ENCODE data around the gene SUSD1.
A peak's percentile ranks its signal among the peaks of the same experiment; 100 is the strongest.

The SUSD1 gene

GRCh38 chr9:112015149-112015548, 159.9 kb downstream of the SUSD1 start:
- DNase-seq (ENCODE audit: low read depth in 2 of 2), result no peak

- DNase-seq (ENCODE audit: low read depth in 2 of 2), result no peak
Measured at GRCh38 chr9:112013266-112013665, 161.8 kb downstream of the SUSD1 start.

GRCh38 chr9:112012026-112012902, 162.8 kb downstream of the SUSD1 start:
- no peak for DNase-seq (ENCODE audit: low read depth in 2 of 2)

GRCh38 chr9:112011051-112011620, 164.0 kb downstream of the SUSD1 start:
- DNase-seq (ENCODE audit: low read depth in 2 of 2), result no peak

GRCh38 chr9:112010537-112010936, 164.6 kb downstream of the SUSD1 start:
- DNase-seq (ENCODE audit: low read depth in 2 of 2), result no peak

DNA sequence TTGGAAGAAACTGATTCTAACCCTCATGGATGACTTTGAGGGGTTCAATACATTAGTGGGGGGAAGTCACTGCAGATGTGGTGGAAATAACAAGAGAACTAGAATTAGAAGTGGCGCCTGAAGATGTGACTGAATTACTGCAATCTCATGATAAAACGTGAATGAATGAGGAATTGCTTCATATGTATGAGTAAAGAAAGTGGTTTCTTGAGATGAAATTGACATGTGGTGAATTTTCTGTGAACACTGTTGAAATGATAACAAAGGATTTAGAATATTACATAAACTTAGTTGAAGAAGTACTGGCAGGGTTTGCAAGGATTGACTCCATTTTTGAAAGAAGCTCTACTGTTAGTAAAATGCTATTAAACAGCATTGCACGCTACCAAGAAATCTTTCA, 165.4 kb downstream of the SUSD1 start:
- no peak for DNase-seq (ENCODE audit: low read depth in 2 of 2)

GRCh38 chr9:112007575-112008240, 167.4 kb downstream of the SUSD1 start:
- no peak for DNase-seq (ENCODE audit: low read depth in 2 of 2)

DNA sequence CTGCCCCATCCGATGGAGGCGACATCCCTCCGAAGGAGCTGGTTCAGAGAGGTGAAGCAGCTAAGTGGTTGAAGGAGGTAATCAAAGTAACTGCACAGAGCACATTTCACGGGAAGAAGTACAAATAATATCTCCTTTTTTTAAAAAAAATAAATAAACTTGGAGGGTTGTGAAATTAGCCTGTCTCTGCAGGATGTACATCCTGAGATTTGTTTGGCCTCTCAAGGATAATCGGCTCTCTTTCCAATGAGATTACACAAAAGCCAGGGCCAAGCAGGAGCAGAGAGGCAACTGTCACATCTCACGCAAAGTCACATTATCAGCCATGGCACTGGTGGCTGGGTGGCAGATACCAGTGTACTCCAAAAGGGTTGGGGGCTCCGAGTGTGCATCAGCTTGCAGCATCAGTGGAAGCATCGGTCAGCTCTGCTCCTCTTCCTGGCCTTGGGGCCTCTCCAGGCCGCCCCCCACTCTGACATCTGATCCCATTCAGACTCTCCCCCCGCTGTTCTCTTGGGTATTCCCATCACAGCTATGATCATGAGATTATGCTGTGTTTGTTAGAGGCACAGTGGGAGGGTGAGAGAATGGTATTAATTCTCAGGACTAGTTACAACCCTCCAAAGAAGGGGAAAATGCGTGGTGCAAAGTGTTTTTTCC, 168.6 kb downstream of the SUSD1 start:
- DNase-seq (ENCODE audit: low read depth in 2 of 2), result no peak

- DNase-seq (ENCODE audit: low read depth in 2 of 2), result no peak
Measured at GRCh38 chr9:112005939-112006338, 169.2 kb downstream of the SUSD1 start.

GRCh38 chr9:112003538-112003937, 171.6 kb downstream of the SUSD1 start:
- no peak for DNase-seq (ENCODE audit: low read depth in 2 of 2)

- no peak for DNase-seq (ENCODE audit: low read depth in 2 of 2)
Measured at GRCh38 chr9:112002847-112003457, 172.1 kb downstream of the SUSD1 start.

DNA sequence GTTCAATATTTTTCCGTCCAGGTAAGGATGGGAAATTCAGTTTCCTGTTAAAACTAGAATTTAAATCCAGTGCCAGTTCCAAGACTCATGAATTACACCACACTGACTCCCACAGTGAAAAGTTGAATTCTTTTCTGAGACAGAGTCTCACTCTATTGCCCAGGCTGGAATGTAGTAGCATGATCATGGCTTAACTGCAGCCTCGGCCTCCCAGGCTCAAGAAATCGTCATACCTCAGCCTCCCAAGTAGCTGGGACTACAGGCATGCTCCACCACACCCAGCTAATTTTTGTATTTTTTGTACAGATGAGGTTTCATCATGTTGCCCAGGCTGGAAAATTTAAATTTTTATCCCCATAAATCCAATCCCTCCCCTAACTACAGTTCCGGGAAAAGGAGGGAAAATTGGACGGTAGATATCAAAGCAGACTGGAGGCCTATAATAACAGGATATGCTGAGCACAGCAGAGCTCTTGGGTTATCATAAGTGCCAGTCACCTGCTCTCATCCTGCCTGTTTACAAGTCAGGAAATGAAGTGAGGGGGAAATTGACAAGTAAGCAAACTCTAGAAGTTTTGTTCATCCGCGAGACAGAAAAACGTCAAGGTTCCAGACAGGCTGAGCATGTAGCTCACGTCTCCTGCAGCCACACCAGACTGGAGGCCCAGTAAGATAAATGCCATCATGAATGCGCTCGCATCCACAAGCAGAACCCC, 172.8 kb downstream of the SUSD1 start:
- DNase-seq (ENCODE audit: low read depth in 2 of 2), result no peak

DNA sequence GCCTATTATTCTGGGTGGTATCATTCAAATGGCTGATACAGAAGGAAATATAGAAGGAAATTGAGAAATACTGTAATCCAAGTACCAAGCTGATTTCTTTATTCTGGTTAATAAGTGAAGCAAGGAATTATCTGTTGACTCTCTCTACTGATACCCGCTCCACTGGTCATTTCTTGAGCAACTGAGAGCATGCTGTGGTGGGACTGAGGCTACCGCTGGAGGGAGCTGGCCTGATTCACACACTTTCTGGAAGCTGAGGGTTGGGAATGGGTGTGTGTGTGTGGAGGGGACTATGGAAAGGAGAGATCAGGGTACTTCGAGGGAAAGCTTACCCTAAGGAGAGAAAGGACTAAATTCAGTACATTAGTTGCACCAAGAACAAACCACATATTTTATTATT, 174.4 kb downstream of the SUSD1 start:
- DNase-seq (ENCODE audit: low read depth in 2 of 2), result no peak

GRCh38 chr9:111999319-111999718, 175.8 kb downstream of the SUSD1 start:
- DNase-seq (ENCODE audit: low read depth in 2 of 2), result no peak

DNA sequence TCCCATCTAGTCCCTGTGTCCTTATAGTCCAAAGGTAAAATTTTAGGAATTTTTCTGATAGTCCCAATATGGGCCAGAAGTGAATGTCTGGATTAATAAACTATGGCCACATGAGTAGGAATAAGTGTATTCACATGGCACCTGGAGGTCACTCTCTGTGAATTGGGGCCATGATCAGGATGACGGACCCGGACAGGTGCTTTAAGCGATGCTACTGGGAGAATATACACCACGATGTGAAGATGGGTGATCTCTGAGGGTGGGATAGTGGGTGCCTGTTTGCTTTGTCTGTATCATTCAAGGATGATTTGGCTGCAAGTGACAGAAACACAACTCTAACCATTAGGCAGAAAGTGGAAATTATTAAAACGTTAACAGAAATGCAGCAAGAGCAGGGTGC, 177.3 kb downstream of the SUSD1 start:
- DNase-seq (ENCODE audit: low read depth in 2 of 2), result no peak

- no peak for DNase-seq (ENCODE audit: low read depth in 2 of 2)
Measured at GRCh38 chr9:111994831-111995458, 180.2 kb downstream of the SUSD1 start.

DNA sequence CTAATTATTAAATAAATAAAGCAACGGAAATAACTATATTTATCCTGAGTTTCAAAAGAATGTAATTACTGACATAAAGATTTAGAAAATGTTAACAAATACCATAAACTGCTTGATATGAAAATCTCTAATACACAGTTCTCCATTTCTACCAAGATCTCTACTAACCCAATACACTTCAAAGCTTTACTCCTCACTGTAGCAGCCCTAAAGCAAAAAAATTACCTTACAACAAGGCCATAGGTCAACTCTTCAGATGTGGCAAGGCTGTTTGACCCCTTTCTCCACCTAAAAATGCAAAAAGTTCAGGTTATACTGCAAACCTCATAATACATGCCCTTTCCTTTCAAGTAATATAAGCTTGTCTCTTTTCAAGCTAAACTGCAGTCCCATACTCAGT, 181.8 kb downstream of the SUSD1 start:
- DNase-seq (ENCODE audit: low read depth in 2 of 2), result no peak

DNA sequence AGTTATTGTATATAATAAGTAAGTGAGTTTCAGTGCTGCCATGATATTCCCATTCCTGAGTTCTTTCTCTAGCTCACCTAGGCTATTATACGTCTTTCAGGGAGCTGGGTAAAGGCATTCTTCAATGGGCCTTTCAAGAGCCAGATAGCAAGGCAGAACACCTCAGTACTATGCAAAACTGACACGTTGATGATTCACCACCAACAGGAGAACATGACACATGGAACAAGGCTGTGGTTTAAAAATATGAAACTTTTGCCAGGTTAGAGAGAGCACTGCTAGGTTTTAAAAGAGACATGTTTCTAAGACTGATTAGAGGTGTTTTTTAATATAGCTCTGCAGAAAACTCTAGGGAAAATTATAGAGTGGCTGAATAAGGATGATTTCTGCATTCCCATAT, 182.6 kb downstream of the SUSD1 start:
- peak in 1 of 2 donors; percentile 5 for DNase-seq (ENCODE audit: low read depth in 2 of 2)

DNA sequence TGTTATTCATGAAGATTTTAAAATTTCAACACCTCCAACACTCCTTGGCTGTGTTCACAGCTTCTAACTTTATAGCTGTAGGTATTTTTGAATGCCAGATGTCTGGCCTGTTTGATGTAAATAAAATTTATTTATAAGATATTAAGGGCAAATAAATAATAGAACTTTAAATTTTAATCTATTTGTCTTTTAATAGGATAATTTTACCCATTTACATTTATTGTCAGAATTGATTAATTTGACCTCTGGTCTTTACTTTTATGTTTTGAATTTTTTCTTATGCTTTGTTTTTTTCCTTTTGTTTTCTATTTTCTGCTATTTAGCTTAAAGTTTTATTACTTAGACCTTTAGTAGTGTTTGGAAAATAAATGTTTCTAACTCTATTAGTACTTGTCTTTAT, 183.9 kb downstream of the SUSD1 start:
- no peak for DNase-seq (ENCODE audit: low read depth in 2 of 2)
